ENCODE measurements around the gene ZNF581. TPM values are rescaled to one million over a fixed set of nuclear protein-coding genes. Genes with fewer than 3 reads are reported as not detected.

The ZNF581 gene
- total and polyA plus RNA-seq, 7 donors = 10.2 to 18.6 (median 14.5) TPM

DNA sequence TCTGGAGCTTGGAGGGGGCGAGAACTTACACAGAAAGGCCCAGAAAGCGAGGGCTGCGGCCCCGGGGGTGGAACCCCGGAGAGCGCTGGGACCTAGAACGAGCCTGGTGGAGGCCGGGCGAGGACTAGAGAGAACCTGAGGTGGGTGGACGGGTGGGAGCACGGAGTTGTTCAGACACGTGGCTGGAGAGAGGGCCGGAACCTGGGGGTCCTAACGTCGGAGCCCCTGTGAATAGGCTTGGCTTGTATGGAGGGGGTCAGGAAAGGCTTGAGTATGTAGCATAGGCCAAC is 383 bp downstream of the ZNF581 start:
- no peaks in the 10 kb centered on the region for H3K9me3 ChIP-seq
- no peak for ATAC-seq
- intact Hi-C loops (cut with DNase I) = no loop called here
- no peak for DNase-seq
- peak overlapping the region; percentile 87 for H3K4me3 ChIP-seq
- TF ChIP-seq, protein P1, sequence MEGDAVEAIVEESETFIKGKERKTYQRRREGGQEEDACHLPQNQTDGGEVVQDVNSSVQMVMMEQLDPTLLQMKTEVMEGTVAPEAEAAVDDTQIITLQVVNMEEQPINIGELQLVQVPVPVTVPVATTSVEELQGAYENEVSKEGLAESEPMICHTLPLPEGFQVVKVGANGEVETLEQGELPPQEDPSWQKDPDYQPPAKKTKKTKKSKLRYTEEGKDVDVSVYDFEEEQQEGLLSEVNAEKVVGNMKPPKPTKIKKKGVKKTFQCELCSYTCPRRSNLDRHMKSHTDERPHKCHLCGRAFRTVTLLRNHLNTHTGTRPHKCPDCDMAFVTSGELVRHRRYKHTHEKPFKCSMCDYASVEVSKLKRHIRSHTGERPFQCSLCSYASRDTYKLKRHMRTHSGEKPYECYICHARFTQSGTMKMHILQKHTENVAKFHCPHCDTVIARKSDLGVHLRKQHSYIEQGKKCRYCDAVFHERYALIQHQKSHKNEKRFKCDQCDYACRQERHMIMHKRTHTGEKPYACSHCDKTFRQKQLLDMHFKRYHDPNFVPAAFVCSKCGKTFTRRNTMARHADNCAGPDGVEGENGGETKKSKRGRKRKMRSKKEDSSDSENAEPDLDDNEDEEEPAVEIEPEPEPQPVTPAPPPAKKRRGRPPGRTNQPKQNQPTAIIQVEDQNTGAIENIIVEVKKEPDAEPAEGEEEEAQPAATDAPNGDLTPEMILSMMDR (IDR thresholded peaks at IDR 0.05) = no peak
- H3K27me3 ChIP-seq (ENCODE audit: insufficient read depth in 3 of 3, low read length in 2 of 3) = no peaks in the 10 kb centered on the region
- H3K27ac ChIP-seq = peak overlapping the region; percentile 79
- H3K36me3 ChIP-seq (ENCODE audit: insufficient read depth in 1 of 2, low read depth in 1 of 2) = peaks cover 0 to 16% of the 10 kb centered on the region in 2 donors
- H3K4me1 ChIP-seq = peaks cover 52% of the 10 kb centered on the region
- WGBS, 3 donors = 0 to 1% (median 0%) methylated on average over 14 to 15 of the region's 15 CpGs

- Histone ChIP-seq H3K9me3 (no peaks in the 10 kb centered on the region), H3K27ac (peak overlapping the region; percentile 79), H3K4me1 (peaks cover 50% of the 10 kb centered on the region), H3K36me3 (ENCODE audit: insufficient read depth in 1 of 2, low read depth in 1 of 2) (peaks cover 0 to 16% of the 10 kb centered on the region in 2 donors), H3K27me3 (ENCODE audit: insufficient read depth in 3 of 3, low read length in 2 of 3) (no peaks in the 10 kb centered on the region), H3K4me3 (peak overlapping the region; percentile 87)
- TF ChIP-seq, protein P1 (IDR thresholded peaks at IDR 0.05) = no peak
- ATAC-seq (no peak), DNase-seq (no peak)
- 39 to 45% (median 45%) methylated on average over 11 to 12 of the region's 12 CpGs for WGBS, 3 donors
- intact Hi-C loops (cut with DNase I) = no loop called here
Observed at GRCh38 chr19:55644191-55644833, 863 bp downstream of the ZNF581 start.

DNA sequence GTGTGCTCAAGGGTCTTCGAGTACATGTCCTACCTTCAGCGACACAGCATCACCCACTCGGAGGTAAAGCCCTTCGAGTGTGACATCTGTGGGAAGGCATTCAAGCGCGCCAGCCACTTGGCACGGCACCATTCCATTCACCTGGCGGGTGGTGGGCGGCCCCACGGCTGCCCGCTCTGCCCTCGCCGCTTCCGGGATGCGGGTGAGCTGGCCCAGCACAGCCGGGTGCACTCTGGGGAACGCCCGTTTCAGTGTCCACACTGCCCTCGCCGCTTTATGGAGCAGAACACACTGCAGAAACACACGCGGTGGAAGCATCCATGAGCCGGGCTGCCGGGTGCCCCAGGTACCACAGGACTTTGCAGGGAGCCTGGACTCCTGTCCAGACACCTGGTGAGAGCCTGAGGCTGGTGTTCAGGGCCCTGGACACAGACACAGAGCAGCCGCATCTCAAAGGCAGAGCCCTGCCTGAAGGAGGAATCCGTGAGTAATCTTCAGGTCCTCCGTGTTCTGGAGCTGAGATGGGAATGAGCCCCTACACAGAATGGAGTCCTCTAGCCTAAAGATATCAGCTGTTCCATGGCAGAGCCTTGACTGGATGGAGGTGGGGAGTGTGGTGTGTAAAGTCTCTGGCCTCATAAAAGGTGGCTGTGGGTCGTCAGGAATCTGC is 1.5 kb downstream of the ZNF581 start:
- peak overlapping the region; percentile 79 for H3K27ac ChIP-seq
- H3K27me3 ChIP-seq (ENCODE audit: insufficient read depth in 3 of 3, low read length in 2 of 3) = no peaks in the 10 kb centered on the region
- H3K4me1 ChIP-seq = peaks cover 44% of the 10 kb centered on the region
- H3K4me3 ChIP-seq = peak overlapping the region; percentile 87
- ATAC-seq (no peak), DNase-seq (no peak)
- H3K36me3 ChIP-seq (ENCODE audit: insufficient read depth in 1 of 2, low read depth in 1 of 2) = peaks cover 0 to 16% of the 10 kb centered on the region in 2 donors
- TF ChIP-seq, protein P1 (IDR thresholded peaks at IDR 0.05) = no peak
- no peaks in the 10 kb centered on the region for H3K9me3 ChIP-seq
- intact Hi-C loops (cut with DNase I) = no loop called here
- WGBS, 3 donors = 81 to 83% (median 82%) methylated on average over 28 of the region's 28 CpGs

- H3K4me1 ChIP-seq = peaks cover 39% of the 10 kb centered on the region
Observed at GRCh38 chr19:55645512-55645881, 2.0 kb downstream of the ZNF581 start.

More at GRCh38 chr19:55645512-55645881, 2.0 kb downstream of the ZNF581 start:
- Histone ChIP-seq H3K36me3 (ENCODE audit: insufficient read depth in 1 of 2, low read depth in 1 of 2) (peaks cover 0 to 17% of the 10 kb centered on the region in 2 donors), H3K9me3 (no peaks in the 10 kb centered on the region), H3K27me3 (ENCODE audit: insufficient read depth in 3 of 3, low read length in 2 of 3) (no peaks in the 10 kb centered on the region), H3K4me3 (no peak overlapping the region), H3K27ac (no peak overlapping the region)
- WGBS, 3 donors = 61 to 74% (median 68%) methylated on average over 5 of the region's 5 CpGs
- peak in 1 of 2 donors; percentile 14 for DNase-seq
- TF ChIP-seq, protein P1 (IDR thresholded peaks at IDR 0.05) = no peak
- ATAC-seq = no peak
- intact Hi-C loops (cut with DNase I) = no loop called here
